Midbrain (tissue), 1 donor: ENCODE data around the gene RASL10A.

Experiments used
- DNase-seq: peaks from one replicate; lab custom pipeline; 2025; lab: John Stamatoyannopoulos, UW

The RASL10A gene

DNA sequence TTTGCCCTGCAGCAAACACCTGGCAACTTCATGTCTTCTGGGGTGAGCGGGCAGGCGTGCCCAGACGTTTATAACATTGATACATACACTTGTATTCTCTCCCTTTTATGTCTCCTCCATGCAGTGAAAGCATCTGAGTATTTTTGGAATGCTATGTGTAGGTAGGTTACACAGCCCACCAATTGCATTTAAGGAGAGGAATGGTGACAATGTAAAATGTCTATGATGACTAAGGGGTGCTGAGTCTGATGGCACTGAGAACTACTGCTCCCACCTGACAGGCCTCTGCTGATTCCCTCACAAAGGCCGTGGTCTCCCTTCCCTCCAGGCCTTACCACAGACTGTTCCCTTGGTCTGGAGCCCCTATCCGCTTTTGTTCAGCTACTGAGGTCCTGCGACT lies 22.9 kb upstream of the RASL10A start:
- DNase-seq = no peak

DNA sequence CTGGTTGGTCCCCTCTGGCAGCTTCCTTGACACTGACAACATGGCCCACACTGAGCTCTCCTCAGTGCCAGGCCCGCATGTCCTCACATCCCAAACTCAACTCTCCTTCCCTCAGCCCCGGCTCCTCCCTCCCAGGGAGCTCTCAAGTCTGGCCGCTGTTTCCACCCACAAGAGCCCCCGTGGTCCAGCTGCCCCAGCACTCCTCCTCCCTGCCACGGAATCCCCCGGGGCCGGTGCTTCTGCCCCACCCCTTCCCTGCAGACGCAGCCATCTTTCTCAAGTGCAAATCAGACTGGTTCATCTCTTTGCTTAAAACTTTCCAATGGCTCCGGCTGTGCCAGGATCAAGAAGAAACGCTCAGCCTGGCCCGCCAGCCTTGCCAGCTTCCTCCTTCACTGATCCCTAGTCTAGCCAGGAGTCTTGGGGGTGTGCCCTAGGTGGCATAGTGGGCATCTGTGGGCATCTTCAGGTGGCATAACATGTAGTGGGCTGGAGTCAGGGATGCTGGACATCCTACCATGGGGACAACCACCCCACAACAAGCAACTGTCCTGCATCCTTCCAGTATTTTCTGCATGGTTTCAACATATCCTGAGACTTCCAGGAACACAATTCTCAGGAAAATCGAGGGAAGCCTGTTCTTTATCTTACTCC lies 22.3 kb upstream of the RASL10A start:
- no peak for DNase-seq

DNA sequence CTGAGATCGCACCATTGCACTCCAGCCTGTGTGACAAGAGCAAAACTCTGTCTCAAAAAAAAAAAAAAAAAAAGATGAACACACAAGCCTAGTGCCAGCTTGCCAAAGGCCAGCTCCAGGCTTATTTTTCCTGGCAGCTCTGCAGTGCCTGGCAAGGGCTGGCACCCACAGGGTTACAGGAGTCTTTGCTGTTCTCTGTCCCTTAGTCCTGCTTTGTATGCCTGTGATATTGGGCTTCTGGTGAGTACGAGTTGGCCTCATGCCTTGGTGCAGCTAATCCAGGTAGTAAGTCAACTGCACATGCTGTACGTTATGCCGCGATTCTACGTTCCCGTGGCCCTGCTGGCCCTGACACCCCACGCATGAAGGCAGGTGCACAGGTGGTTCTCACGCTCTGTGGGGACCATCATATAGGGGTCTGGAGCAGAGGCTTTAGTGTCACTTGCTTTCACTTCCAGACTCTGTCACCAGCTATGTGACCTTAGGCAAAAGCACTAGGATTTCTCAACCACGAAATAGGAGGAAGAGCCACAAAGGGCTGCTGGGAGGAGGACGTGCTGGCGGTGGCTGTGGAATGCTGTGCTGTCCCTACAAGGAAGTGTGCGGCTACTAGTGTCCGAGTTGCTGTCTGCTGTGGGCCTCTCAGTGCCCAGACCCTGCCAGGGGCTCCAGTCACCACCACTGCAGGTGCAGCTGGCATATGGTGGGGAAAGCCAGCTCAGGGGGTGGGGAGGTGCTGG lies 21.4 kb upstream of the RASL10A start:
- peak; percentile 20 for DNase-seq

DNA sequence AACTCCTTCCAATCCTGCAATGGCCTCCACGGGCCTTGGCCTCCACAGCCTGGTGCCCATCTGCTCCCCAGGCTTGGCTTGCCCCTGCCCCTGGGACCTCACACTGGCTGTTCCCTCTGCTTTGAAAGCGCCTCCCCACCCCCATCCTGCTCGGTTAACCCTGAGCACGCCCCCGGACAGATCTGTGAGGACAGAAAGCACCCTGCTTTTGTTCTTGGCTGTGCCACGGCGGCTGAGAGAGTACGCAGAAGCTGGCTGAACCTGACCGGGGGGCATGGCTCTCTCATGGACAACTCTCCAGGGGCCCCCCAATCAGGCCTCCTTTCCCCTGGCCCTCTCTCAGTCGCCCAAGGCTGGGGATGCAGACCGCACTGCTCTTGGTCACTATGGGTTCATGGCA lies 20.2 kb upstream of the RASL10A start:
- no peak for DNase-seq

DNA sequence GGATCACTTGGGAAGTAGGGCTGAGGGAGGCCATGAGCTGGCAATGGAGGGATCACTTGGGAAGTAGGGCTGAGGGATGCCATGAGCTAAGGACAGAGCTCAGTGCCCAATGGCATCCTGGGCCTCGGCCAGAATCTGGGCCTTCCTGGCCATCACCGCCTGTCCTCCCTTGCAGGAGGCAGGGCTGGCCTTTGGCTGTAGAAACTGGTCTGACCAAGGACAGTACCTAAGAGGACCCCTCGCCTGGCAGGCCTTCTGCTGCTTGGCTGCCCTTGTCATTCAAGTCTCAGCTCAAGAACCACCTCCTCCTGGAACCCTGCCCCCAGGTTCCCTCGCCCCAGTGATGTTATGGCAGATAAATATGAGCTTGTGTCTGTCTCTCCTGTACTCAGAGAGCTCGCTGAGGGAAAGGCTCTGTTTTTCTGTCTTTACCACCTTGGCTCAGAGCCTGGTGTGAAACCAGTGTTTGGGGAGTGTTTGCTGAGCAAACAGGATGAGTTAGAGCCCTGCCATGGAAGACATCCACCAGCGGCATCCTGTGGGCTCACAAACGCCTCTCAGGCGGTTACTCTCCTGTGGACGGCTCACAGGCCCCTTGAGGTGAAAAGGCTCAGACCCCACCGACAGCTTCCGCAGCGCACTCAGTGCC lies 19.3 kb upstream of the RASL10A start:
- no peak for DNase-seq

DNA sequence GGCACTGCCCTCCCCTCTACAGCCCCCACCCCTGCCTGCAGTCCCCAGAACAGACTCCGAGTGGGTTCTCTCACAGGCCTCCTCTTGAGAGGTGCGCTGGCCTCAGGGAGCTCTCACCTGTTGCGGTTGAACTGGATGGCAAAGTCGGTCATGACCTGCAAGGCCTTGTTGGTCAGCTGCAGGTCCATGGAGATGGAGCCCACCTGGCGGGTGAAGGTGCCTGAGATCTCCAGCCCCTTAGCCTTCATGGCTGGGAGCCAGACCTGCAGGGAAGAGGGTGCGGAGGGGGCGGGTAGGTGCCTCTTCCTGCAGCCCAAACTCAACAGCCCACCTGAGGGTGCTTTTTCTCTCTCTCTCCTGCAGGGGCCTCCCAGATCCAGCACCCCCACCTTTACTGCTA lies 18.7 kb upstream of the RASL10A start:
- no peak for DNase-seq

DNA sequence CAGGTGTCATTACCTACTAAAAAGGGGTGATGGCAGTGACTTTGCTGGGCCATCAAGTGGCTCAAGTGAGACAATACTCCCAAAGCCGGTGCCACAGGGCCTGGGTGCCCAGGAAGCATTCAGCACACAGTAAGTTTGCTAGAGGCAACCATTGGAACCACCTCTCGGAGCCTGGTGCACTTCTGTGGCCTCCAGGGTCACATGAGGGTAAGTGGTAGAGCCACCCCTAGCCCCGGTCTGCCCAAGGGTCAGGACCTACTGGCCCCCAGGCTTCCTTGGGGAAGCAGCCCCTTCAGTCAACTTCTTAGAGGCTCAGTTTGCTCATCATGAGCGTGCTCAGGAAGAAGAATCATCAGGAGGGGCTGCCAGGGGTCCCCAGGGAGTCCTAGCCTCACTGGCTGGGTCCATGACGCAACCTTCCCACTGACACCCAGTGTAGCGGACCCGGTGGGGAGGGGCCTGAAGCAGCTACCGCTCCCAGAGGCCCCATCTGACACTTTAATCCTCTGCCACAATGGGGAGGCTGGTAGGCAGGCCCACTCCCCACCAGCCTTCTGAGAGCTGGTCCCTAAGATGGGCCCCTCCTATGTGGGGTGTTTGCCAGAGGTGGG lies 17.5 kb upstream of the RASL10A start:
- DNase-seq = no peak

DNA sequence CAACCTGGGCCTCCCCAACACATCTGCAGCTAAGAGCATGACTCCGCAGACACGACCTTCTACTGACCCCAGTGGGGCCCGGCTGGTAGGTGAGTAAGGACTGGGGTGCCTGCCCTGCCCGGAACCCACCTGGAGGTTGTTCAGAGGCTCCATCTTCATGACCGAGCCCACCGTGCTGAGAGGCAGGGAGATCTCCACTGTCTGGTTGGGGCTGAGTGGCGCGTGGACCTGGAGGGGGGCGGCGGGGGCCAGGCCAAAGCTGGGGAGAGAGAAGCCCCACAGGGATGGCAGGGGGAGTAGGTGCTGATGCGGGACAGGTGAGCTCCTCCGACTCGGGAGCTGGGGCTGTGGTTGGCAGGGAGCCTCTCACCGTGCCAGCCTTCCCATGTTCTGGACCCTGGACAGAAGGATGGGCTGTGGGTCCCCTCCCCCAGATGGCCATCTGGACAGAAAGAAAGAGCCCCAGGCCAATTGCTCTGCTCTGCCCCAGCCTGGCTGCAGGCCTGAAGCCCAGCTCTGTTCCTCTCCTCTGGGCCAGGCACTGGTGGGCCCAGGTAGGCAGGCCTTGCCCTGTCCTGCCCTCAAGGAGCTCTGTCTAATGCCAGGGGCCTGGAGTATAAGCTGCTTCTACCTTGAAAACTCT lies 16.3 kb upstream of the RASL10A start:
- DNase-seq = no peak

DNA sequence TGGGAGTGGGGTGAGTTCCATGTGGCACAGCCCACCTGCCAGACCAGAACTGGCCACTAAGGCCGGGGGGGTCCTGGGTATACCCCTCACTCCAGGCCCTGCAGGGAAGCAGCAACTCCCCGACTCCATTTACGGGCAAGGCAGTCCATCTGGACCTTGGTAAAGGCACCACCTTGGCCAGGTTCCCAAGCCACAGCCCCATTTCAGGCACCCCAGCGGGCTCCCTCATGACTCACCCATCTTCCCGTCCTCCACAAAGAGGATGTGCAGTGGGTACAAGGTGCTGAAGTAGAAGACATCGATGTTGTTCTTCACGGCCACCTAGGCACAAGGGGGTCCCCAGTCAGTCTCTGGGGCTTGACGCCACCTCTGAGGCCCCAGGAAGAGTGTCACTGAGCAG lies 15.7 kb upstream of the RASL10A start:
- DNase-seq = no peak

DNA sequence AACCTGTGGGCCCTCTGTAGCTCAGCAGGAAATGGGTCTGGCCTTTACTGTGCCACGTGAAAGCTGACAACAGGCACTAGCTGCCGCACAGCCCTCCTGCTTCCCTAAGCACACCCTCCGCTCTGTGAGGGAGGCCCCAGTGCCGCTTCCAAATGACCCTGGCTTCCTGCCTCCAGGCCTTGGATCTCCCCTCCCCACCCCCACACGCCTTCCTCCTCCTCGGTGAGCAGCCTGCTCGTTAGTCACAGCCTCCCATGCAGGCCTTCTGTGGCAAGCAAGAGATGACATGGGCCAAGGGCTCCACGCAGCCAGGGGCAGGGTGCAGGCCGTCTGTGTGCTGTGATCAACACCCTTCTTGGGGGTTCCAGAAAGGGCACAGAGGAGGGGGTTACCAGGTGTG lies 15.3 kb upstream of the RASL10A start:
- DNase-seq = no peak

DNA sequence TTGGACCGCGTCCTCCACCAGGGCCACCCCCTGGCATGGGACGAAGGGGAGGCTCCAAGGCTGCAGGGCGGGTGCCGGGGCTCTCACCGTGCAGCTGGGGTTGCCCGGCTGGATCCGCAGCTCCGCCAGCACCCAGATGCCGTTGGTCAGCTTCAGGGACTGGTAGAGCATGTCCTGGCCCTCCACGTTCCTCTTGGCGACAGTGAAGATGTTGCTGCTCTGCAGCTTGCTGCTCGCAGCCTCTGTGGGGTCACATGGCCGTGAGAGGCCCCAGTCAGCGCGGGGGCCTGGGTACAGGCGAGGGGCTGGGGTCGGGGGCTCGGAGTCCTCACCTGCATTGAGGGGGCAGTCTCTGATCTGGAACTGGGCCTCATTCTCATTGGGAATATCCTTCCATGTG lies 14.8 kb upstream of the RASL10A start:
- no peak for DNase-seq

DNA sequence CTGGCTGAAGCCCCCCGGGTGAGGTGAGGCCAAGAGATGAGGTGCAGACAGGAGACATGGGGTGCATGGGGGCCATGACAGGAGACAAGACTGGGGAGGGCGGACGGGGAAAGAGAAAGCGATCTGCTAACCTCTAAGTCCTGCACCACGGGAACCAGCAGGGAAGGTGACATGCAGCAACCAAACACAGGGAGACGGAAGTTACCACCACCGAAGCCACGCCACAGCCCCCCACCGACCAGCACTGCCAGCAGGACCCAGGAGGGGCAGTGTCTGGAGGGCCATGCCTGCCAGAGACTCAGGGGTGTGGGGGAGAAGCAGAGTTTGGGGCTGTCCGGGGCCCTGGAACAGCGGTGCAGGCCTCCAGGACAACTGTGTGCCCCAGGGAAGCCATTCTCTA lies 14.1 kb upstream of the RASL10A start:
- DNase-seq = no peak

DNA sequence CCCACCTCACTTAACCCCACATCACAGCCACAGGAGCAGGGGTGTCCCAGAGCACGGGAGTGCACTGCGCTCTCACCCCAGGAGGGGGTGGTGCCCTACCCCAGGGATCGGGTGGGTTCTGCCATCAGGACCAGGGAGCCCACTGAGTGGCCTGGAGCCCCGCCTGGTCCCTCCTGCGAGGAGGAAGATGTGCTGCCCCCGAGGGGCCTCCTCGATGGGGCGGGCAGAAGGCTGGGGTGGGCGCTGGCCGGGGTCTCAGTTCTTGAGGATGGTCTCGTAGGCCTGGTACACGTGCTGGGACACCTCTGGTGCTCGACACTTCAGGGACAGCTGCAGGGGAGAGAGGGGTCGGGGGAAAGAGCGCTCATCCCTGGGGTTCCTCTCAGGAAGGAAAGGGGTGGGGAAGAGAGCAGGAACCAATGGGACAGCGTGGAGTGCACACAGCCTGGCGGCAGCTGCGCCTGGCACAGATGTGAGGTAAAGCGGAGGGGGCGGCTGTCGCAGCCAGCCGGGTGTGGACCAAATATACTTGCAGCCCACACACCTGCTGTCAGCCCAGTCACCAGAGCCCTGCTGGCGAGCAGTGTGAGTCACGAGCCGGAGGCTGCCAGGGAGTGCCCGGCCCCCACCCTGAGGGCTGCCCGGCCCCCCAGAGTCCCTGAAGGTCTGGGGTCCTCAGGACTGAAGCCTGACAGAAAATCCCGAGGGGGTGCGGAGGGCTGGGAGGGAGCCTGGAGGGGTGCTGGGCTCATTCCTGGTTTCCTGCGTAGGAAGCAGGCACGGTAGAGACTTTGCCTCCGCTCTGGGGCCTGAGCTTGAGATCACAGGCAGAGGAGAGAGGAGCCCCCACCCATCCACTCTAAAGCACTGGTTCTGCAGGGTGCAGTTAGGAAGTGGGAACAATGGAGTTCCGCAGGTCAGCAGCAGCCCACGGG lies 13.3 kb upstream of the RASL10A start:
- DNase-seq = no peak

DNA sequence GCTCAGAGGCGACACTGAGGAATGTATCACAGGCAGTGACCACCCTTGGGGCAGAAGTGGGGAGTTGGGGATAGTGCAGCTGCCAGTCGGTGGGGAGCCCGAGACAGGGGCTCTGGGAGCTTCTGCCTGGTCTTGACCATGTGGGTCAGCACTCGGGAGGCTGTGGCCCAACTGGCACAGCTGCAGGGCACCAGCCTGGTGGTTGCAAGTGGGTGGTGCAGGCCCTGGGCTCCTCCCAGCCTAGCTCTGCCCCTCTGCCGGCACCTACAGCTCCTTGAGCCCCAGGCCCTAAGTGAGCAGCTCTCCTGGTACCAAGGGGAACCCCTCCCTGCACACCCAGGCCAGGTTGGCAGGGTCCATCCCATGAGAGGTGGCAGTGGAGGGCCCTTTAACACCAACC lies 12.6 kb upstream of the RASL10A start:
- DNase-seq = no peak

DNA sequence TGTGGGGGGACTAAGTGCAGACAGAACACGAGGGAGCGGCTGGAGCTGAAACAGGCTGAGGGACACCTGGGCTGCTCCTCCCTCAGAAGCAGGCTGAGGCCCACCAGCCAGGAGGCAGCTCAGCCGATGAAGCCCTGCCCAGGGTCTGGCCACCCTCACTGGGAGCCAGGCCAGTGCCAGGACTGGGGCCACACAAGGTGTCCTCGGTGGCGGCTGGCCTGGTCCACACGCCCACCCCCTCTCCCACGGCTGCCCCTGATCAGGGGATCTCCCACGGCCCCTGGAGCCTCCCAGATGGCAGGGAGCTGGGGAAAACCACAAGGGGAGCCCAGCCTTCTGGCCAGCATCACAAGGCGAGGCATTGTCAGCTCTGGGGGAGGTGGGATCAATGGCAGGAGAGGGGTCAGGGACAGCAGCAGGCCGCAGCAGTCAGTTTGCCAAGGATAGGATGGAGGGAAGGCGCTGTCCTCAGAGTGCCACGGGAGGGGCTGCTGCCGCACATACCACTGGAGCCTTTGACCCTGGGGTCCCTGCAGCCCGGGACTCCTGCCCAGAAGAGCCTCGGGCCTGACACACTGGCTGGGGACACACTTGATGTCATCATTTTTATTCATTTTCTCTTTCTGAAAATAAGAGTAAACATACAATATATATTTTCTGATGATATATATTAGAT lies 11.7 kb upstream of the RASL10A start:
- DNase-seq = no peak

DNA sequence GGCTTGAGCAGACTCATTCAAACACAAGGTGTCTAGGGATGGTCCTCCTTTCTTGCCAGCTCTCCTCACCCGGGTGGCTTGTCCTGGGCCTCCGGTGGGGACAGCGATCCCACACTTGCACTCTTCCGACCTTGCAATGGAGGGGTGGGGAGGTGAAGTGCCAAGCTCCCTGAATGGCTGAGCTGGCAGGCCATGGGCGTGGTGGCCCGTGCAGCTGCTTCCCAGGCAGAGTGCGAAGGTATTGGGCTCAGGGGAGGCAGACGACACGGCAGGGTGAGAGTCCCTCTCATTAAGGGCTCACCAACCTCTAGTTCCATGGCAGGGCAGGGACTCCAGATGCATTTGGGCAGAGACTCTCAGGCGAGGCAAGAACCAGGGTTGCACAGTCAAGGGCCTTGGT lies 11.0 kb upstream of the RASL10A start:
- no peak for DNase-seq

DNA sequence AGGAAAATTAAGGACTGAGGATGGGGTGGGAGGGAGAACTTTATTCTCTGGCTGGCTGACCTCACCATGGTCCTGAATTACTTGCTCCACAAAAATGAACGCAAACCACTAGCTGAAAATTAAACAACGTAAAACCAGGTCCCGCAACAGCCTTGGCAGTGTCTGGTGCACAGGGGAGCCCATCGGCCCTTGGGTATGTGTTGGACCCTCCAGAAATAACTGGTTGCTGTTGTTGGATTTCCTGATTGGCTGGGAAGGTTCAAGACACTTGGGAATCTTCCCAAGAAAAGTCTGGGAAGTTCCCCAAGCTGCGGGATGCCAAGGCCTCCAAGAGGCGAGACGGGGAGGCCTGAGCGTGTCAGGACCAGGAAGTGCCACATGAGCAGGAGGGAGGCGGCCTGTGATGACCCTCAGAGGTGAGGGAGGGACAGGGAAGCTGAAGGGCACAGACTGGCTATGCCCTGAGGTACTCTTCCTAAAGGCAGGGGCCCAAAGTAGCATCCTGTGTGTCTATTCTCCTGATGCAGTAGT lies 10.4 kb upstream of the RASL10A start:
- DNase-seq = no peak

DNA sequence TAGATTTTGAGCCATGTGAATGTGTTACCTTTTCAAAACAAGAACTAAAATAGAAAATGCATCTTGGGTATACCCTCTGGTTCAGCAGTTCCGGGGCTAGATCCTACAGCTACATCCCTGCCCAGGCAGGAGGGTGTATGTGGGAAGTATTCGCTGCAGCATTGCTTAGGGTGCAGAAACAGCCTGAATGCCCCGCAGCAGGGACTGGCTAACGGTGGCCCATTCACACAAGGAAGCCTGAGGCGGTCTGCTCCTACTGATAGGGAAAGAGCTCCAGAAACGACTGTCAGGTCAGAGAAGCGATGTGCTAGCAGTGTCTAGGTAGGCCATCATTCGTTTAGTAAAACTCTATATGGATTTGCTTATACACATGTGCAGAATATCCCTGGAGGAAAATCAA lies 9.9 kb upstream of the RASL10A start:
- DNase-seq = no peak

DNA sequence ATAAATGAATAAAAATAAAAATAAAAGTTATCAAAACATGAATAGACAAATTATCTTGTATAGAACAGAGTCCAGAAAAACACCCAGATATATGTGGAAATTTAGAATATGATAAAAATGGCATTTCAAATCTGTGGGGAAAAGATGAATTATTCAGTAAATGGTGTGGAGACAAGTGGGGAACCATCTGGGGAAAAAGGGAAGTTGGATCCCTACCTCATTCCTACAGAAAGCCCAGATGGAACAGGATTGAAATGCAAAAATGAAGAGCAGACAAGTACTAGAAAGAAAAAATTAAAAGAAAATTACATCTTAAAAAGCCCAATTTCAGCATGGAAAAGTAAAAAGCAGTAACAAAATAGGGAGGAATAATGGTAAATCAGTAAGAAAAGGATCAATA lies 8.1 kb upstream of the RASL10A start:
- no peak for DNase-seq

DNA sequence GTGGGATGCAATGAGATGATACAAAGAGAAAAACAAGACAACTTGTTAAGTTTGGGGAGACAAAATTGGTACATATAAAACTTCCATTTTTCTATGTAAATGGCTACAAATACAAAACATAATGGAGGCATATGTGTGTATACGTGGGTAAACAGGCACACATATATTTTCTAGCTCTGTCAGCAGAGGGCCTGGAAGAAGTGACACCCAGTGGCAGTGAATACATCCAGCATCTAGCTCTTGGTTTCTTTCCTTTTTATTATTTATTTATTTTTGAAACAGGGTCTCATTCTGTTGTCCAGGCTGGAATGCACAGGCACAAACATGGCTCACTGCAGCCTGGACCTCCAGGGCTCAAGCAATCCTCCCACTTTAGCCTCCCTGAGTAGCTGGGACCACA lies 5.0 kb upstream of the RASL10A start:
- no peak for DNase-seq

DNA sequence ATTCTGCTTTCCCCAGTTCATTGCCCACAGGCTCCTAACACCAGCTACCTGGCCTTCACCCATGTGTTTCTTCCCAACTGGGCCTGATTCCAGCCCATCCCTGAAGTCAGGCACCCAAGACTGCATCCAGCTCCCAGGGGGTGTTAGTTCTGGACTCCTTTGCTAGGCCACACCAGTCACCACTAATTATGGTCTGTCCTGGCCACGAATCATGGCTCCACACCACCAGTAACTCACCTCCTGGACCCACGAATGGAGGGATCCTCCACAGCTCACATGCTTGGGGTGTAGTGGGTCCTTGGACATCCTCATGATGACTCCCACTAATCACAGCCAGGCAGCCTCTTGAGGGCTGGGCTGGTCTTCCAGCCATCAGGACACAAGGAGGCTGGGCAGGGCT lies 3.6 kb upstream of the RASL10A start:
- DNase-seq = no peak
